ENCODE results near the gene ETV7.

- TF ChIP-seq CTCF (IDR thresholded peaks at IDR 0.05; ENCODE audit: low read depth, low read length, missing input control): peak; percentile 89
- TF ChIP-seq REST (IDR thresholded peaks at IDR 0.05): no peak
- no peak for TF ChIP-seq ATF3 (IDR thresholded peaks at IDR 0.05)
- TF ChIP-seq TAF1 (conservative IDR thresholded peaks at IDR 0.05): no peak
- TF ChIP-seq SP1 (IDR thresholded peaks at IDR 0.05): no peak
- peak; percentile 66 to 76 for TF ChIP-seq RAD21 (IDR thresholded peaks at IDR 0.05)
- no peak for TF ChIP-seq JUND (IDR thresholded peaks at IDR 0.05)
- TF ChIP-seq ZBTB33 (IDR thresholded peaks at IDR 0.05): no peak
- TF ChIP-seq EGR1 (IDR thresholded peaks at IDR 0.05; ENCODE audit: low read depth in 2 of 2): no peak
- TF ChIP-seq FOXA2 (IDR thresholded peaks at IDR 0.05): no peak
- TF ChIP-seq MAX (IDR thresholded peaks at IDR 0.05): no peak
- no peak for TF ChIP-seq HNF4G (IDR thresholded peaks at IDR 0.05)
- peak in 1 of 2 donors; percentile 31 for TF ChIP-seq RXRA (IDR thresholded peaks at IDR 0.05)
Measured at GRCh38 chr6:36340618-36341454, 46.6 kb downstream of the ETV7 start.

All from liver (tissue), 3 donors.